Sciatic nerve (tissue), 2 donors: Measurements from ENCODE around the gene KCNK6. TPM values are rescaled to one million over a fixed set of nuclear protein-coding genes. Genes with fewer than 3 reads are reported as not detected.
"Not testable (repeated sequence)": the region's sequence is repeated elsewhere in the genome, so short reads cannot be mapped to it uniquely, and the experiment has no call there.

Experiments used
- ATAC-seq: fragments of 200-7000 bp; cut with Tn5 transposase; one replicate; pipeline ENCODE4 v1.9.1; 2020; ENCODE audit warnings: mild to moderate bottlenecking, moderate library complexity
- DNase-seq: peaks from one replicate; pipeline ENCODE4 v3.0.0-alpha.2; 2020; ENCODE audit warnings: low spot score
- intact Hi-C: fragments of 100-400 bp; cut with DNase I; formaldehyde crosslinking; loops from one replicate; pipeline ENCODE4 v1.14.2; 2022
- total RNA-seq: library from RNA; stranded (reverse); fragmentation: NEBNext Ultra II Directional; extraction: Animal tissue kit (Norgen Biotek cat#: 25700); gene quantifications from one replicate; pipeline ENCODE4 v1.2.1, GENCODE V29; 2021
- donor health status: DM: no; HTN: no; CAD: no.
- donor health status: DM: no; HTN: no; CAD: no.

Gene KCNK6
- total RNA-seq, 1 donor from 2014 or later, result 4.1 TPM

GRCh38 chr19:38355728-38356725 is 36.4 kb downstream of the KCNK6 start:
- ATAC-seq, result no peak
- intact Hi-C loops, result no loop called here
- DNase-seq, result no peak

- ATAC-seq (no peak), DNase-seq (no peak)
- intact Hi-C loops, result no loop called here
Measured at GRCh38 chr19:38358071-38358470, 38.4 kb downstream of the KCNK6 start.

- no peak for ATAC-seq
- intact Hi-C loops, result loop anchor here (10.0 kb wide), 1 partner anchor 915 kb away; no protein-coding TSS in a partner anchor
- no peak for DNase-seq
Measured at GRCh38 chr19:38359242-38360021, 39.8 kb downstream of the KCNK6 start.

DNA sequence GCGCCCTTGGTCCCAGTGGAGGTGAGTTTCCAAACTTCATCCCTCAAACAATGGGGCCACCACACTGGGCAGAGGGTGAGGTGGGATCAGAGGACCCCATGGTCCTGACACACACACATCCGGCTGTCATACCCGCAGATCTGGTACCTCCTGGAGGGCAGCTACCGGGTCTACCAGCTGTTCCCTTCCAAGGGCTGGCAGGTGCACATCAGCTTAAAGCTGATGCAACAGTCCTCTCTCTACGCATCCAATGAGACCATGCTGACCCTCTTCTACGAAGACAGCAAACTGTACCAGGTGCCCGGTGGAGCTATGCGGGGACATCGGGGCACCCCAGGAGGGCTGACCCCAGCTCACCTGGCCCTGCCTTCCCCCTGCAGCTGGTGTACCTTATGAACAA is 40.7 kb downstream of the KCNK6 start:
- intact Hi-C loops, result loop anchor here (10.0 kb wide), 1 partner anchor 916 kb away; no protein-coding TSS in a partner anchor
- no peak for ATAC-seq
- no peak for DNase-seq

GRCh38 chr19:38360839-38361631 is 41.4 kb downstream of the KCNK6 start:
- ATAC-seq (no peak), DNase-seq (no peak)
- intact Hi-C loops, result loop anchor here (10.0 kb wide), 1 partner anchor 916 kb away; no protein-coding TSS in a partner anchor

DNA sequence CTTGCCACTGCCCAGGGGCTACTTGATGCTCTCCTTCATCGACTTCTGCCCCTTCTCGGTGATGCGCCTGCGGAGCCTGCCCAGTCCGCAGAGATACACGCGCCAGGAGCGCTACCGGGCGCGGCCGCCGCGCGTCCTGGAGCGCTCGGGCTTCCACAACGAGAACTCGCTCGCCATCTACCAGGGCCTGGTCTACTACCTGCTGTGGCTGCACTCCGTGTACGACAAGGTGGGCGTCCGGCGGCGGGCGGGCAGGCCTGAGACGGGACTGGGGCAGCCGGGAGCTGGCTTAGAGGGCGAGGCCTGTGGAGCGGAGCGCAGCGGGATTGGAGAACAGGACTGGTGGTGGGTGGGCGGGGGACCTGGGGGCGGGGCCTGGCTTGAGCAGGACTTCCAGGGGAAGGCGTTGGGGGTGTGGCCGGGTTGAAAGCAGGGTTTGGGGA is 42.0 kb downstream of the KCNK6 start:
- peak; percentile 86 for ATAC-seq
- DNase-seq, result peak; percentile 74
- intact Hi-C loops, result loop anchor here (10.0 kb wide), 1 partner anchor 917 kb away; no protein-coding TSS in a partner anchor

- intact Hi-C loops, result loop anchor here (10.0 kb wide), 1 partner anchor 918 kb away; no protein-coding TSS in a partner anchor
- DNase-seq (peak; percentile 85), ATAC-seq (peak; percentile 73)
Measured at GRCh38 chr19:38362076-38362945, 42.7 kb downstream of the KCNK6 start.

DNA sequence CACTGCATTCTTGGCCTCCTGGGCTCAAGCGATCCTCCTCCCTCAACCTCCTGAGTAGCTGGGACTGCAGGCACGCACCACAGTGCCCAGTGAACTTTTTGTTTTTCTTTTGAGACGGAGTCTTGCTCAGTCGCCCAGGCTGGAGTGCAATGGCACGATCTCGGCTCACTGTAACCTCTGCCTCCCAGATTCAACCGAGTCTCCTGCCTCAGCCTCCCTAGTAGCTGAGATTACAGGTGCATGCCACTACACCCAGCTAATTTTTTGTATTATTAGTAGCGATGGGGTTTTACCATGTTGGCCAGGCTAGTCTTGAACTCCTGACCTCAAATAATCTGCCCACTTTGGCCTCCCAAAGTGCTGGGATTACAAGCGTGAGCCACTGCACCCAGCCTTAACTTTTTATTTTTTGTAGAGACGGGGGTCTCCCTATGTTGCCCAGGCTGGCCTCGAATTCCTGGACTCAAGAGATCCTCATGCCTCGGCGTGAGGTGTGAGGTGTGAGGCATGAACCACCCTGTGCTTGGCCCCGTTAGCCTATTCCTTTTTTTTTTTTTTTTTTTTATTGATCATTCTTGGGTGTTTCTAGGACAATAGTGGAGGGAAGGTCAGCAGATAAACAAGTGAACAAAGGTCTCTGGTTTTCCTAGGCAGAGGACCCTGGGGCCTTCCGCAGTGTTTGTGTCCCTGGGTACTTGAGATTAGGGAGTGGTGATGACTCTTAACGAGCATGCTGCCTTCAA is 43.5 kb downstream of the KCNK6 start:
- intact Hi-C loops, result loop anchor here (10.0 kb wide), 1 partner anchor 918 kb away; no protein-coding TSS in a partner anchor
- not testable (repeated sequence) for ATAC-seq, DNase-seq

DNA sequence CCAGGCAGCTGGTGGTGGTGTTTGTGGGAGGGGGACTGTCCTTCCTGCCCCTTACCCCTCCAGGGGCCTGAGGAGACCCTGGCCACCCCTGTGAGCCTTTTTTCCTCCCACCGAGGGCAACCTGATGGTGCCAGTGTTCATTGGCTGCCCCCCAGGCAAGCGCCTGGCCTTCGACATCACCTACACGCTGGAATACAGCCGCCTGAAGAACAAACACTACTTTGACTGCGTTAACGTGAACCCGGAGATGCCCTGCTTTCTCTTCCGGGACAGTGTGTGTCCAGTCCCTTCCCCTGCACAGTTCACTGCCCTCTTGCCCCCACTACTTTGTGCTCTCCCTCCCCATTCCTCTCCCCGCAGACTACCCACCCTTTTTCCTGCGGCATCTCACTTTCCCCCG is 47.4 kb downstream of the KCNK6 start:
- DNase-seq (no peak), ATAC-seq (no peak)
- intact Hi-C loops, result loop anchor here (10.0 kb wide), 1 partner anchor 922 kb away; no protein-coding TSS in a partner anchor

- intact Hi-C loops, result loop anchor here (10.0 kb wide), 1 partner anchor 925 kb away; no protein-coding TSS in a partner anchor
- no peak for DNase-seq
- no peak for ATAC-seq
Measured at GRCh38 chr19:38369584-38369983, 49.9 kb downstream of the KCNK6 start.

DNA sequence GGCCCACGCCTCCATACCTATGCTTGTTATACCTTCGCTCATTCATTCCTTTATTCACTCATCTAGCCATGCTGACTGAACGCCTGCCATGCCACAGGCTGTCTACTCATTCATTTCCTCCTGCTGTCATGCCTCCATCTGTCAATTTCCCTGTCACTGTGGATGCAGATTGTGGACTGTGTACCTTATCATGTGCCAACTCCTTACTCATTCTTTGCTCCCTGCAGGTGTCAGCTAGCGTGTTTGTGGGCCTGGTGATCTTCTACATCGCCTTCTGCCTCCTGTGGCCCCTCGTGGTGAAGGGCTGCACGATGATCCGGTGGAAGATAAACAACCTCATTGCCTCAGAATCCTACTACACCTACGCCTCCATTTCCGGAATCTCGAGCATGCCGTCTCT is 50.7 kb downstream of the KCNK6 start:
- no peak for ATAC-seq
- no peak for DNase-seq
- intact Hi-C loops, result no loop called here

DNA sequence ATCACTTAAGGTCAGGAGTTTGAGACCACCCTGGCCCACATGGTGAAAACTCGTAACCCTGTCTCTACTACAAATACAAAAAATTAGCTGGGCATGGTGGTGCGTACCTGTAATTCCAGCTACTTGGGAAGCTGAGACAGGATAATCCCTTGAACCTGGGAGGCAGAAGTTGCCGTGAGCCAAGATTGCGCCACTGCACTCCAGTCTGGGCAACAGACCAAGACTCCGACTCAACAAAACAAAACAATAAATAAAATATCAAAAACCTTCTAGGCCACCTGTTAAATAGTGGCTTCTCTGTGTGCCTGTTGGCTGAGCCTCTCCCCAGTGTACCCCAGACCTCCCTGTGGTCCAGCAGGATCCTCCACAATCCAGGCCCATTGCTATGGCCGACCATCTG is 51.4 kb downstream of the KCNK6 start:
- intact Hi-C loops, result no loop called here
- ATAC-seq (no peak), DNase-seq (no peak)

DNA sequence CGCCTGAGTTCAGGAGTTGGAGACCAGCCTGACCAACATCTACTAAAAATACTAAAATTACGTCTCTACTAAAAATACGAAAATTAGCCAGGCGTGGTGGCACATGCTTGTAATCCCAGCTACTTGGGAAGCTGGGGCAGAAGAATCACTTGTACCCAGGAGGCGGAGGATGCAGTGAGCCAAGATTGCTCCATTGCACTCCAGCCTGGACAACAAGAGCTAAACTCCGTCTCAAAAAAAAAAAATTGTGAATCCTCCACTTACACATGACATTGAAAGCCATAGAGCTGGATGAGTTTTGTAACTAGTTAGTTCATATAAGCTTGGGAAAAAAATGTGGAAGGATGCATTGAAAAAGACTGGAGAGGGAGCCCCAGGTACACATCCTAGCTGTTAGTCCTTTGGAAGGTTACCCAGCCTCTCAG is 54.3 kb downstream of the KCNK6 start:
- ATAC-seq, result no peak
- intact Hi-C loops, result no loop called here
- no peak for DNase-seq

- peak; percentile 99 for ATAC-seq
Measured at GRCh38 chr19:38374332-38375097, 54.9 kb downstream of the KCNK6 start, which contains the start of gene PSMD8. PSMD8 (plus strand) TSS chr19:38374571; CDS start chr19:38374602, 31 bp downstream.

GRCh38 chr19:38375098-38375493 is 55.5 kb downstream of the KCNK6 start:
- intact Hi-C loops, result no loop called here
- DNase-seq (no peak), ATAC-seq (no peak)

More at GRCh38 chr19:38374332-38375097, 54.9 kb downstream of the KCNK6 start, which contains the start of gene PSMD8:
- intact Hi-C loops, result no loop called here
- DNase-seq, result peak; percentile 99

DNA sequence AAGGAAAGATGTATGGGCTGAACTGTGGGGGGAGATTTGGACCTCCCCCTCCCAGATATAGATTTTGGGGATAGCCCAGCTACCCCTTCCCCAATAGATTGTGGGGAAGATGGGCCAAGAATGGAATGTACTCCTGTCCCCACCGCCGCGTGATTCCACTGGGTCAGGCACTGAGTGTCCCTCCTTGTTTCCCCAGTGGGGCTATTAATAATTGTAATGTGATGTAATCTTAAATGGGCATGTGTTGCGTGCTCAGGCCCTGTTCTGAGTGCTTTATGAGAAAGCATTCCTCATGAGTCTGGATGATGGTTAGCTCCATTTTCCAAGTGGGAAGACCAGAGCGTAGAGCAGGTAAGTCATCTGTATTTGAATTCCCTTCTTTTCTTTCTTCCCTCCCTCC is 56.1 kb downstream of the KCNK6 start:
- intact Hi-C loops, result no loop called here
- DNase-seq (no peak), ATAC-seq (no peak)
